GM19372 (cell line): ENCODE data around the gene GKAP1.
"Not testable (repeated sequence)": the region's sequence is repeated elsewhere in the genome, so short reads cannot be mapped to it uniquely, and the experiment has no call there.

Source experiments
- ATAC-seq: cut with Tn5 transposase; IDR thresholded peaks from one replicate; pipeline ENCODE4 v1.9.1; 2021; ENCODE audit warnings: mild to moderate bottlenecking, low read depth, moderate library complexity; ENCODE audit not compliant: unreplicated experiment

The GKAP1 gene

GRCh38 chr9:83733739-83734138 lies 83.8 kb downstream of the GKAP1 start:
- no peak for ATAC-seq

- ATAC-seq, result not testable (repeated sequence)
These were observed 88.8 kb downstream of the GKAP1 start for GRCh38 chr9:83728591-83729368.

DNA sequence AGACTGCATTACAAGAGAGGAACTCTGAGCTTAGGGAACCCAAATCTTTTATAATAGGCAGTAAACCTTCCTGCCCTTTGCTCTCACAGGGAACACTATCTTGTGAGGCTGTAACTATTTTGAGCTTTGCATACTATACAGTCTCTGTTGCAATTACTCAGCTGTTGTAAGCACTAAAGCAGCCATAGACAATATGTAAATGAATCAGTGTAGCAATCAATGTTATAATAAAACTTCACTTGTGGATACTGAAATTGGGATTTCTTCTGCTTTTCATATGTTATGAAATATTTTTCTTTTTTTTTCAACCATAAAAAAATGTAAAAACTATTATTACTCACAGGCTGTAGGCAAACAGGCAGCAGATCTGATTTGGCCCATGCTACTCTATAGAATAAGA lies 93.1 kb downstream of the GKAP1 start:
- ATAC-seq, result no peak

GRCh38 chr9:83722726-83723495 lies 94.7 kb downstream of the GKAP1 start:
- ATAC-seq, result no peak

- ATAC-seq, result no peak
These were observed 96.1 kb downstream of the GKAP1 start for GRCh38 chr9:83721509-83721908.

DNA sequence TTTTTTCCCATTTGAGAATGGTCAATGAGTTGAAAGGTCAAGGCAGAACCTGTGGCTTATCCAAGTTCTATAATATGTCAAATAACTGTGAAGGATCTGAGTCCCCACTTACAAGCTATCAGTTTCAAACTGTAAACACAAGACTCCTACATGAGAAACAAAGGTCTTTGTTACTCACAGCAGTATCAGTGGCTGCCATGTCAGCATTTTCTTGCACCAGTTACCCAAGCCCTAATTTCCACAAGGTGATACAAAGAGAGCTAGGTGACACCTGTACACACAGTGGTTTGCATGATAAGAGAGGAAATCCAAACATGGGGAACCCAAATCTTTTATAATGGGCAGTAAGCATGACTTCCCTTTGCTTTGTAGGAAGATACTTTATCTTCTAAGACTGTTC lies 101.8 kb downstream of the GKAP1 start:
- ATAC-seq, result no peak

DNA sequence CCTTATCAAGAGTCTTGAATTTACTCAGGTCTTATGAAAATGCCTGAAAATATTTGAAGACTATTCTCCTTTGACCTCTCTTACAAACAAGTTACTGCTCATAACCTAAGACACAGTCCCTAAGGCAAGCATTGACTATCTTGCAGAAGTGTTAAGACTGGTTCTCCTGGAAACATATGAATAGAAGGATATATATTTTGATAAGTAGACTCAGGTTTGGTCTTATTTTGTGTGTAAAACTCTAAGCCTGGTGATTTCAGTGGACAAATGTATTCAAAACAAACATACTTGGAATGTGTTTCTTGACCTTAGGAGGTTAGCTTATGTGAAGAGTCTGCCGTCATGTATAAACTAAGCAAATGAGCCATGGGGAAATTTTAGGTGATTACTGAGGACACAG lies 102.3 kb downstream of the GKAP1 start:
- no peak for ATAC-seq

GRCh38 chr9:83714329-83714728 lies 103.2 kb downstream of the GKAP1 start:
- ATAC-seq, result peak; percentile 61

GRCh38 chr9:83708515-83709158 lies 108.9 kb downstream of the GKAP1 start:
- ATAC-seq, result peak; percentile 54

- ATAC-seq, result peak; percentile 70
These were observed 109.6 kb downstream of the GKAP1 start, which contains the start of gene UBQLN1 for GRCh38 chr9:83707768-83708514. Gene UBQLN1 (minus strand): TSS chr9:83707958. CDS start chr9:83707679, 279 bp downstream.

DNA sequence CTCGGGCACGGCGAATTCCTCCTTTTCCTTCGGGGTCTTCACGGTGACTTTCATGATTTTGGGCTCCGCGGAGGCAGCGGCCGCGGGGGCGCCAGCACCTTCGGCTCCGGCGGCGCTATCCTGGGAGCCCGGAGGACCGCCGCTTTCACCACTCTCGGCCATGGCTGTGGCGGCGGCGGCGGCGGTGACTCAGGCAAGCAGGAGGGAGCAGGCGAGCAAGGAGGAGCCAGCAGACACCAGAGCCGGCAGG lies 110.1 kb downstream of the GKAP1 start:
- peak; percentile 40 for ATAC-seq

- peak; percentile 7 for ATAC-seq
These were observed 110.7 kb downstream of the GKAP1 start for GRCh38 chr9:83706676-83707517.

- ATAC-seq, result not testable (repeated sequence)
These were observed 112.3 kb downstream of the GKAP1 start for GRCh38 chr9:83705219-83705651.

GRCh38 chr9:83701769-83702168 lies 115.8 kb downstream of the GKAP1 start:
- no peak for ATAC-seq

GRCh38 chr9:83701286-83701685 lies 116.3 kb downstream of the GKAP1 start:
- ATAC-seq, result no peak

GRCh38 chr9:83699615-83700014 lies 118.0 kb downstream of the GKAP1 start:
- ATAC-seq, result no peak

DNA sequence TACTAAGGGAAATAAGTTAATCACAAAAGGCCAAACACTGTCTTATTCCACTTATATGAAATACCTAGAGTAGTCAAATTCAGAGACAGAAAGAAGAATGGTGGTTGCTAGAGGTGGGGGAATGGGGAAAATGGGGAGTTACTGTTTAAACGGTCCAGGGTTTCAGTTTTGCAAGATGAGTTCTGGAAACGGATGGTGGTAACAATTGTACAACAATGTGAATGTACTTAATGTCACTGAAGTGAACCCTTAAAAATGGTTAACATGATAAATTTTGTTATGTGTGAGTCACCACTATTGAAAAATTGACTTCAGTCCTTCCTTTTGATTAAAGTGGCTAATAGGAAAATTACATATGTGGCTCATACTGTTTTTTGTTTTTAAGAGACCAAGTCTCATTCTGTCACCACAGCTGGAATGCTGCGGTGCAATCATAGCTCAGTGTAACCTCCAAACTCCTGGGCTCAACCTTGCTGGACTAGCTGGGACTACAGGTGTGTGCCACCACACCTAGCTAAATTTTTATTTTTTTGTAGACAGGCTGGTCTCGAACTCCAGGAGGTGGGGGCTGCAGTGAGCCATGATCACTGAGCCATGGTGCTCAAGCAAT lies 118.5 kb downstream of the GKAP1 start:
- no peak for ATAC-seq

GRCh38 chr9:83691492-83691891 lies 126.1 kb downstream of the GKAP1 start:
- no peak for ATAC-seq
